ENCODE measurements around the gene SYT1.

SYT1 gene

GRCh38 chr12:79217306-79217705 lies 352.7 kb downstream of the SYT1 start:
- no peak for DNase-seq (ENCODE audit: low read depth)

- DNase-seq (ENCODE audit: low read depth), result no peak
Measured at GRCh38 chr12:79223210-79223609, 358.6 kb downstream of the SYT1 start.

- no peak for DNase-seq (ENCODE audit: low read depth)
Measured at GRCh38 chr12:79223761-79224160, 359.2 kb downstream of the SYT1 start.

GRCh38 chr12:79227091-79227490 lies 362.5 kb downstream of the SYT1 start:
- DNase-seq (ENCODE audit: low read depth), result no peak

- DNase-seq (ENCODE audit: low read depth), result no peak
Measured at GRCh38 chr12:79227646-79228045, 363.1 kb downstream of the SYT1 start.

- DNase-seq (ENCODE audit: low read depth), result no peak
Measured at GRCh38 chr12:79233341-79233781, 368.8 kb downstream of the SYT1 start.

- no peak for DNase-seq (ENCODE audit: low read depth)
Measured at GRCh38 chr12:79236920-79237319, 372.3 kb downstream of the SYT1 start.

GRCh38 chr12:79238246-79238645 lies 373.7 kb downstream of the SYT1 start:
- no peak for DNase-seq (ENCODE audit: low read depth)

GRCh38 chr12:79247494-79247893 lies 382.9 kb downstream of the SYT1 start:
- no peak for DNase-seq (ENCODE audit: low read depth)

- DNase-seq (ENCODE audit: low read depth), result no peak
Measured at GRCh38 chr12:79250186-79250585, 385.6 kb downstream of the SYT1 start.

GRCh38 chr12:79250960-79251755 lies 386.6 kb downstream of the SYT1 start:
- no peak for DNase-seq (ENCODE audit: low read depth)

- no peak for DNase-seq (ENCODE audit: low read depth)
Measured at GRCh38 chr12:79252358-79253075, 387.9 kb downstream of the SYT1 start.

GRCh38 chr12:79255288-79255687 lies 390.7 kb downstream of the SYT1 start:
- DNase-seq (ENCODE audit: low read depth), result no peak

- DNase-seq (ENCODE audit: low read depth), result no peak
Measured at GRCh38 chr12:79260923-79261322, 396.3 kb downstream of the SYT1 start.

GRCh38 chr12:79262938-79263337 lies 398.4 kb downstream of the SYT1 start:
- no peak for DNase-seq (ENCODE audit: low read depth)

GRCh38 chr12:79266343-79267144 lies 402.0 kb downstream of the SYT1 start:
- DNase-seq (ENCODE audit: low read depth), result no peak

GRCh38 chr12:79267580-79267979 lies 403.0 kb downstream of the SYT1 start:
- no peak for DNase-seq (ENCODE audit: low read depth)

- DNase-seq (ENCODE audit: low read depth), result no peak
Measured at GRCh38 chr12:79274501-79275064, 410.0 kb downstream of the SYT1 start.

- DNase-seq (ENCODE audit: low read depth), result no peak
Measured at GRCh38 chr12:79275631-79276030, 411.1 kb downstream of the SYT1 start.

- no peak for DNase-seq (ENCODE audit: low read depth)
Measured at GRCh38 chr12:79283364-79283763, 418.8 kb downstream of the SYT1 start.

- DNase-seq (ENCODE audit: low read depth), result no peak
Measured at GRCh38 chr12:79288911-79289310, 424.3 kb downstream of the SYT1 start.

- no peak for DNase-seq (ENCODE audit: low read depth)
Measured at GRCh38 chr12:79291711-79292110, 427.1 kb downstream of the SYT1 start.

Measured in activated T-cell treated with anti-CD3 and anti-CD28 coated beads for 24 hours (primary cell).